Caco-2 (cell line): ENCODE results near the gene GLTP. TPM values are rescaled to one million over a fixed set of nuclear protein-coding genes. Genes with fewer than 3 reads are reported as not detected.

Experiments used
- BruUV-seq: library from RNA; stranded (reverse); fragments of 400-500 nt; replicated peaks from 2 replicates; lab custom pipeline; 2021; lab: Mats Ljungman, UMichigan
- CTCF ChIA-PET: fragments of 300-600 bp; sonication (Branson Sonifier 250); formaldehyde crosslinking; loops from one replicate; lab custom pipeline; 2022; ENCODE audit warnings: antibody characterized with exemption; lab: Charles Lee
- POLR2A ChIA-PET: fragments of 300-600 bp; sonication (Branson Sonifier 250); formaldehyde crosslinking; loops from one replicate; lab custom pipeline; 2022; ENCODE audit warnings: antibody characterized with exemption; lab: Charles Lee
- DNase-seq, 2 experiments: peaks; one replicate each; pipeline versions ENCODE4 v3.0.0 to v3.0.0-alpha.2; 2020 to 2022
- H3K27me3 ChIP-seq: replicated peaks from 2 replicates; pipeline ENCODE4 v1.6.0; 2011; ENCODE audit warnings: low read length; ENCODE audit not compliant: control insufficient read depth, insufficient read depth
- H3K36me3 ChIP-seq: 2 replicates; pipeline ENCODE4 v1.5.1; 2011; ENCODE audit warnings: low read length; ENCODE audit not compliant: control insufficient read depth, insufficient read depth
- H3K4me1 ChIP-seq: fragments of 250-450 bp; sonication (Bioruptor Pico); 2 replicates; pipeline ENCODE4 v1.5.1; 2020; ENCODE audit warnings: mild to moderate bottlenecking
- H3K4me3 ChIP-seq: 2 replicates; pipeline ENCODE4 v1.5.1; 2011; ENCODE audit warnings: low read depth, mild to moderate bottlenecking, control low read depth, low read length
- H3K9me3 ChIP-seq: fragments of 250-450 bp; sonication (Bioruptor Pico); 2 replicates; pipeline ENCODE4 v1.5.1; 2020; ENCODE audit warnings: mild to moderate bottlenecking, moderate library complexity
- H3K27ac Mint-ChIP-seq: one replicate; pipeline ENCODE4 v1.8.0; 2022; ENCODE audit warnings: mixed read lengths; ENCODE audit not compliant: unreplicated experiment
- H3K27me3 Mint-ChIP-seq: one replicate; pipeline ENCODE4 v1.8.0; 2022; ENCODE audit warnings: mixed read lengths; ENCODE audit not compliant: insufficient read depth, unreplicated experiment
- H3K36me3 Mint-ChIP-seq: one replicate; pipeline ENCODE4 v1.8.0; 2022; ENCODE audit warnings: mild to moderate bottlenecking, mixed read lengths; ENCODE audit not compliant: insufficient read depth, unreplicated experiment
- H3K4me1 Mint-ChIP-seq: one replicate; pipeline ENCODE4 v1.8.0; 2022; ENCODE audit warnings: low read depth, mixed read lengths; ENCODE audit not compliant: unreplicated experiment
- H3K4me3 Mint-ChIP-seq: one replicate; pipeline ENCODE4 v1.8.0; 2022; ENCODE audit warnings: mild to moderate bottlenecking, moderate library complexity, mixed read lengths; ENCODE audit not compliant: unreplicated experiment
- H3K9me3 Mint-ChIP-seq: one replicate; pipeline ENCODE4 v1.8.0; 2022; ENCODE audit warnings: mixed read lengths; ENCODE audit not compliant: unreplicated experiment
- CTCF ChIP-seq, 2 experiments: fragments of 200-600 bp in 1 of 2; IDR thresholded peaks; 1 replicate in 1 of 2; 2 replicates in 1 of 2; pipeline versions ENCODE4 v1.5.1 to v1.8.0; 2011 to 2022; ENCODE audit warnings: antibody characterized with exemption in 1 of 2, control low read depth in 1 of 2, inconsistent platforms in 1 of 2, low read depth in 1 of 2, low read length in 1 of 2, mild to moderate bottlenecking in 1 of 2, moderate library complexity in 1 of 2; ENCODE audit not compliant: insufficient read depth in 1 of 2, severe bottlenecking in 1 of 2, unreplicated experiment in 1 of 2
- intact Hi-C: fragments of 100-400 bp; cut with micrococcal nuclease; formaldehyde crosslinking; loops from one replicate; pipeline ENCODE4 v1.10.0; 2022; ENCODE audit not compliant: unreplicated experiment
- total RNA-seq: library from RNA; stranded (reverse); gene quantifications from 2 replicates; pipeline ENCODE4 v1.2.3, GENCODE V29; 2022

GLTP gene
- total RNA-seq, 1 experiment from 2014 or later: 14.9 TPM

GRCh38 chr12:109844091-109844490 is 36.2 kb downstream of the GLTP start:
- TF ChIP-seq CTCF (IDR thresholded peaks at IDR 0.05; ENCODE audit: insufficient read depth in 1 of 2, low read depth in 1 of 2, low read length in 1 of 2, severe bottlenecking in 1 of 2, unreplicated experiment in 1 of 2): no peak
- no peak overlapping the region for H3K27ac Mint-ChIP-seq
- Histone ChIP-seq H3K4me1 (no peaks in the 10 kb centered on the region), H3K4me3 (no peak overlapping the region), H3K27me3 (no peaks in the 10 kb centered on the region), H3K9me3 (no peaks in the 10 kb centered on the region), H3K36me3 (no peaks in the 10 kb centered on the region)
- no TSS peak for BruUV-seq
- no peaks in the 10 kb centered on the region for H3K27me3 Mint-ChIP-seq
- ChIA-PET POLR2A (no interaction called here), CTCF (interaction anchor here (3.8 kb wide), 1 partner anchor 38 kb away, joined by 43 read pairs; no protein-coding TSS in a partner anchor)
- H3K9me3 Mint-ChIP-seq: no peaks in the 10 kb centered on the region
- no peaks in the 10 kb centered on the region for H3K36me3 Mint-ChIP-seq
- intact Hi-C loops: no loop called here
- H3K4me1 Mint-ChIP-seq: no peaks in the 10 kb centered on the region
- H3K4me3 Mint-ChIP-seq: no peak overlapping the region
- DNase-seq: no peak

GRCh38 chr12:109842021-109842420 is 38.3 kb downstream of the GLTP start:
- Histone ChIP-seq H3K27me3 (no peaks in the 10 kb centered on the region), H3K4me1 (no peaks in the 10 kb centered on the region), H3K9me3 (no peaks in the 10 kb centered on the region), H3K4me3 (no peak overlapping the region), H3K36me3 (no peaks in the 10 kb centered on the region)
- CTCF ChIA-PET: no interaction called here
- no peaks in the 10 kb centered on the region for H3K36me3 Mint-ChIP-seq
- POLR2A ChIA-PET: no interaction called here
- no peak overlapping the region for H3K27ac Mint-ChIP-seq
- no peaks in the 10 kb centered on the region for H3K9me3 Mint-ChIP-seq
- H3K4me3 Mint-ChIP-seq: no peak overlapping the region
- H3K4me1 Mint-ChIP-seq: no peaks in the 10 kb centered on the region
- no peak for TF ChIP-seq CTCF (IDR thresholded peaks at IDR 0.05; ENCODE audit: insufficient read depth in 1 of 2, low read depth in 1 of 2, low read length in 1 of 2, severe bottlenecking in 1 of 2, unreplicated experiment in 1 of 2)
- H3K27me3 Mint-ChIP-seq: no peaks in the 10 kb centered on the region
- no peak for DNase-seq
- no TSS peak for BruUV-seq
- intact Hi-C loops: no loop called here

GRCh38 chr12:109841356-109841755 is 39.0 kb downstream of the GLTP start:
- POLR2A ChIA-PET: no interaction called here
- H3K4me1 ChIP-seq: no peaks in the 10 kb centered on the region
- CTCF ChIA-PET: no interaction called here
- no peaks in the 10 kb centered on the region for H3K4me1 Mint-ChIP-seq
- no peaks in the 10 kb centered on the region for H3K27me3 Mint-ChIP-seq
- TF ChIP-seq CTCF (IDR thresholded peaks at IDR 0.05; ENCODE audit: insufficient read depth in 1 of 2, low read depth in 1 of 2, low read length in 1 of 2, severe bottlenecking in 1 of 2, unreplicated experiment in 1 of 2): no peak
- H3K4me3 Mint-ChIP-seq: no peak overlapping the region
- H3K4me3 ChIP-seq: no peak overlapping the region
- DNase-seq: no peak
- H3K9me3 ChIP-seq: no peaks in the 10 kb centered on the region
- H3K27me3 ChIP-seq: no peaks in the 10 kb centered on the region
- no peak overlapping the region for H3K27ac Mint-ChIP-seq
- no TSS peak for BruUV-seq
- no peaks in the 10 kb centered on the region for H3K36me3 ChIP-seq
- no peaks in the 10 kb centered on the region for H3K9me3 Mint-ChIP-seq
- no peaks in the 10 kb centered on the region for H3K36me3 Mint-ChIP-seq
- intact Hi-C loops: no loop called here
